Neural cell (in vitro differentiated cells): ENCODE measurements around the gene RBMS3. TPM values are rescaled to one million over a fixed set of nuclear protein-coding genes. Genes with fewer than 3 reads are reported as not detected.

ENCODE experiments used
- H2AFZ ChIP-seq: fragments of 200-600, 300-800 bp; sonication (generic), shearing (Covaris generic); 2 replicates; pipeline ENCODE4 v1.6.0; 2014; ENCODE audit warnings: low read depth, mild to moderate bottlenecking, antibody characterized with exemption, low read length, moderate library complexity
- H3F3A ChIP-seq: fragments of 200-600 bp; shearing (Covaris generic); 2 replicates; pipeline ENCODE4 v1.6.1; 2016; ENCODE audit warnings: mild to moderate bottlenecking, moderate library complexity, mixed read lengths, antibody characterized with exemption, low read length; ENCODE audit not compliant: insufficient read depth, poor library complexity, severe bottlenecking
- H3K27ac ChIP-seq: fragments of 200-600, 300-800 bp; sonication (generic), shearing (Covaris generic); 2 replicates; pipeline ENCODE4 v1.5.1; 2014; ENCODE audit warnings: mild to moderate bottlenecking, low read length, moderate library complexity
- H3K27me3 ChIP-seq: fragments of 300-800, 200-600 bp; sonication (generic), shearing (Covaris generic); 2 replicates; pipeline ENCODE4 v1.6.0; 2014; ENCODE audit warnings: mild to moderate bottlenecking, low read depth, low read length, moderate library complexity; ENCODE audit not compliant: insufficient read depth
- H3K36me3 ChIP-seq: fragments of 300-800, 200-600 bp; sonication (generic), shearing (Covaris generic); 2 replicates; pipeline ENCODE4 v1.5.1; 2014; ENCODE audit warnings: mild to moderate bottlenecking, antibody characterized with exemption, low read length, moderate library complexity; ENCODE audit not compliant: insufficient read depth
- H3K4me2 ChIP-seq: fragments of 300-800, 200-600 bp; sonication (generic), shearing (Covaris generic); 2 replicates; pipeline ENCODE4 v1.6.0; 2014; ENCODE audit warnings: mild to moderate bottlenecking, low read length
- H3K4me3 ChIP-seq: fragments of 300-800, 200-600 bp; sonication (generic), shearing (Covaris generic); 2 replicates; pipeline ENCODE4 v1.5.1; 2014; ENCODE audit warnings: mild to moderate bottlenecking, low read length, moderate library complexity
- H3K79me2 ChIP-seq: fragments of 200-600 bp; shearing (Covaris generic); replicated peaks from 2 replicates; pipeline ENCODE4 v1.6.0; 2014; ENCODE audit warnings: mild to moderate bottlenecking, low read length, moderate library complexity; ENCODE audit not compliant: insufficient read depth
- H3K9ac ChIP-seq: fragments of 300-800, 200-600 bp; sonication (generic), shearing (Covaris generic); 2 replicates; pipeline ENCODE4 v1.6.1; 2016; ENCODE audit warnings: mild to moderate bottlenecking, low read length, mixed read lengths
- H3K9me2 ChIP-seq: fragments of 200-600 bp; shearing (Covaris generic); 2 replicates; pipeline ENCODE4 v1.6.1; 2016; ENCODE audit warnings: mild to moderate bottlenecking, low read length, mixed read lengths; ENCODE audit not compliant: insufficient read depth
- H3K9me3 ChIP-seq: fragments of 200-600, 300-800 bp; sonication (generic), shearing (Covaris generic); 2 replicates; pipeline ENCODE4 v1.6.1; 2016; ENCODE audit warnings: mild to moderate bottlenecking, mixed run types, low read length, moderate library complexity, mixed read lengths
- H4K20me1 ChIP-seq: fragments of 200-600 bp; shearing (Covaris generic); 2 replicates; pipeline ENCODE4 v1.6.1; 2016; ENCODE audit warnings: mild to moderate bottlenecking, mixed run types; ENCODE audit not compliant: insufficient read depth
- EP300 ChIP-seq: fragments of 450-650 bp; conservative IDR thresholded peaks from 2 replicates; pipeline ENCODE4 v1.6.1; 2014; ENCODE audit warnings: antibody characterized with exemption, mild to moderate bottlenecking, moderate library complexity; ENCODE audit not compliant: poor library complexity, severe bottlenecking
- EZH2 ChIP-seq: fragments of 200-600, 300-800 bp; shearing (Covaris generic), sonication (generic); IDR thresholded peaks from 2 replicates; pipeline ENCODE4 v1.6.1; 2014; ENCODE audit warnings: antibody characterized with exemption, low read length, borderline replicate concordance, mild to moderate bottlenecking; ENCODE audit not compliant: insufficient read depth, poor library complexity, severe bottlenecking
- MXI1 ChIP-seq: fragments of 450-650 bp; conservative IDR thresholded peaks from 2 replicates; pipeline ENCODE4 v1.6.1; 2014; ENCODE audit warnings: antibody characterized with exemption, mild to moderate bottlenecking; ENCODE audit not compliant: poor library complexity, severe bottlenecking
- POLR2AphosphoS5 ChIP-seq: IDR thresholded peaks from 2 replicates; pipeline ENCODE4 v1.6.1; 2012
- RAD21 ChIP-seq: fragments of 450-650 bp; conservative IDR thresholded peaks from 2 replicates; pipeline ENCODE4 v1.6.1; 2014; ENCODE audit warnings: antibody characterized with exemption, mild to moderate bottlenecking, moderate library complexity
- SMC3 ChIP-seq: fragments of 450-650 bp; conservative IDR thresholded peaks from 2 replicates; pipeline ENCODE4 v1.6.1; 2014; ENCODE audit warnings: antibody characterized with exemption, mild to moderate bottlenecking, moderate library complexity; ENCODE audit not compliant: poor library complexity
- TAF1 ChIP-seq: IDR thresholded peaks from 2 replicates; pipeline ENCODE4 v1.6.1; 2012; ENCODE audit warnings: low read depth
- polyA plus RNA-seq: library from polyadenylated mRNA; depleted of rRNA; stranded (reverse); fragments of >200 nt; gene quantifications from 2 replicates; pipeline ENCODE4 v1.2.3, GENCODE V29; 2014
- TF ChIP-seq, protein P1 (sequence below): fragments of 450-650 bp; IDR thresholded peaks from 2 replicates; pipeline ENCODE4 v1.5.1; 2014; ENCODE audit warnings: antibody characterized with exemption, mild to moderate bottlenecking, moderate library complexity; ENCODE audit not compliant: poor library complexity, severe bottlenecking
- TF ChIP-seq, protein P2 (sequence below): IDR thresholded peaks from 2 replicates; pipeline ENCODE4 v1.6.1; 2012; ENCODE audit warnings: borderline replicate concordance

Gene RBMS3
- polyA plus RNA-seq, 1 donor from 2014 or later: 0.53 TPM

DNA sequence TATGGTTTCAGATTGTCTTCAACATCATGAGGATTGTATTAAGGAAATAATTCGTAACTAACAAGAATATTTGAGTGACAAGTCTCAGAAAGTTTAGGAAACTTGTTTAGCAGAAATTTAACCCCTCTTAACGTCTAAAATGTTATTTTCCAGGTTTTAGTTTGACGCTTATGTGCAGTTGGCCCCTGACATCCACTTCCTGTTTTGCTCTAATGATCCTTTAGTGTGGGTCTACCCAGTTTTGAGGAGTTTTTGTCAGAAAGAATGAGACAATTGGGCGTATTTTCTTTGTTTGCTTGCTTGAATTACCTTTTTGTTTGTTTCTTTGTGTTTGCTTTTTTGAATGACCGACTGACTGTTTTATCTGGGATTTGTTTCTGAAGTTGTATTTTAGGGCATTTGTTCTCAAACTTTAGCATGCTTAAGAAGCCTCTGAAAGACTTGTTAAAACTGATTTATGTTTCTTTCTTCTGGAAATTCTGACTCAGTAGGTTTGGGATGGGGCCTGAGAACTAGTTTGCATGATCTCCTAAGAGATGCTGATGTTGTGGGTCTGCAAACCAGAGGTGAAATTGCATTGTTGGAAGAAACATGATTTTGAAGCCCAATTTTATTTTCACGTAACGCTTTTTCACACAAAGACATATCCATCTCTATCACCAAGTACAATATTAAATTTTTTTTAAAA lies 20.6 kb downstream of the RBMS3 start:
- no peaks in the 10 kb centered on the region for H4K20me1 ChIP-seq
- H3K27ac ChIP-seq: no peak overlapping the region
- no peak overlapping the region for H2AFZ ChIP-seq
- H3K9me2 ChIP-seq: no peaks in the 10 kb centered on the region
- H3K4me2 ChIP-seq: no peak overlapping the region
- H3K9me3 ChIP-seq: no peaks in the 10 kb centered on the region
- H3K36me3 ChIP-seq: no peaks in the 10 kb centered on the region
- no peaks in the 10 kb centered on the region for H3F3A ChIP-seq
- H3K4me3 ChIP-seq: no peak overlapping the region
- no peak for TF ChIP-seq RAD21
- TF ChIP-seq, protein P1, sequence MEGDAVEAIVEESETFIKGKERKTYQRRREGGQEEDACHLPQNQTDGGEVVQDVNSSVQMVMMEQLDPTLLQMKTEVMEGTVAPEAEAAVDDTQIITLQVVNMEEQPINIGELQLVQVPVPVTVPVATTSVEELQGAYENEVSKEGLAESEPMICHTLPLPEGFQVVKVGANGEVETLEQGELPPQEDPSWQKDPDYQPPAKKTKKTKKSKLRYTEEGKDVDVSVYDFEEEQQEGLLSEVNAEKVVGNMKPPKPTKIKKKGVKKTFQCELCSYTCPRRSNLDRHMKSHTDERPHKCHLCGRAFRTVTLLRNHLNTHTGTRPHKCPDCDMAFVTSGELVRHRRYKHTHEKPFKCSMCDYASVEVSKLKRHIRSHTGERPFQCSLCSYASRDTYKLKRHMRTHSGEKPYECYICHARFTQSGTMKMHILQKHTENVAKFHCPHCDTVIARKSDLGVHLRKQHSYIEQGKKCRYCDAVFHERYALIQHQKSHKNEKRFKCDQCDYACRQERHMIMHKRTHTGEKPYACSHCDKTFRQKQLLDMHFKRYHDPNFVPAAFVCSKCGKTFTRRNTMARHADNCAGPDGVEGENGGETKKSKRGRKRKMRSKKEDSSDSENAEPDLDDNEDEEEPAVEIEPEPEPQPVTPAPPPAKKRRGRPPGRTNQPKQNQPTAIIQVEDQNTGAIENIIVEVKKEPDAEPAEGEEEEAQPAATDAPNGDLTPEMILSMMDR: no peak
- no peak for TF ChIP-seq EZH2
- no peak for TF ChIP-seq TAF1
- no peak for TF ChIP-seq POLR2AphosphoS5
- TF ChIP-seq MXI1: no peak
- TF ChIP-seq, protein P2, sequence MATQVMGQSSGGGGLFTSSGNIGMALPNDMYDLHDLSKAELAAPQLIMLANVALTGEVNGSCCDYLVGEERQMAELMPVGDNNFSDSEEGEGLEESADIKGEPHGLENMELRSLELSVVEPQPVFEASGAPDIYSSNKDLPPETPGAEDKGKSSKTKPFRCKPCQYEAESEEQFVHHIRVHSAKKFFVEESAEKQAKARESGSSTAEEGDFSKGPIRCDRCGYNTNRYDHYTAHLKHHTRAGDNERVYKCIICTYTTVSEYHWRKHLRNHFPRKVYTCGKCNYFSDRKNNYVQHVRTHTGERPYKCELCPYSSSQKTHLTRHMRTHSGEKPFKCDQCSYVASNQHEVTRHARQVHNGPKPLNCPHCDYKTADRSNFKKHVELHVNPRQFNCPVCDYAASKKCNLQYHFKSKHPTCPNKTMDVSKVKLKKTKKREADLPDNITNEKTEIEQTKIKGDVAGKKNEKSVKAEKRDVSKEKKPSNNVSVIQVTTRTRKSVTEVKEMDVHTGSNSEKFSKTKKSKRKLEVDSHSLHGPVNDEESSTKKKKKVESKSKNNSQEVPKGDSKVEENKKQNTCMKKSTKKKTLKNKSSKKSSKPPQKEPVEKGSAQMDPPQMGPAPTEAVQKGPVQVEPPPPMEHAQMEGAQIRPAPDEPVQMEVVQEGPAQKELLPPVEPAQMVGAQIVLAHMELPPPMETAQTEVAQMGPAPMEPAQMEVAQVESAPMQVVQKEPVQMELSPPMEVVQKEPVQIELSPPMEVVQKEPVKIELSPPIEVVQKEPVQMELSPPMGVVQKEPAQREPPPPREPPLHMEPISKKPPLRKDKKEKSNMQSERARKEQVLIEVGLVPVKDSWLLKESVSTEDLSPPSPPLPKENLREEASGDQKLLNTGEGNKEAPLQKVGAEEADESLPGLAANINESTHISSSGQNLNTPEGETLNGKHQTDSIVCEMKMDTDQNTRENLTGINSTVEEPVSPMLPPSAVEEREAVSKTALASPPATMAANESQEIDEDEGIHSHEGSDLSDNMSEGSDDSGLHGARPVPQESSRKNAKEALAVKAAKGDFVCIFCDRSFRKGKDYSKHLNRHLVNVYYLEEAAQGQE: no peak
- no peak for TF ChIP-seq EP300
- no peak for TF ChIP-seq SMC3
- H3K27me3 ChIP-seq: no peaks in the 10 kb centered on the region
- no peak overlapping the region for H3K9ac ChIP-seq
- H3K79me2 ChIP-seq: no peaks in the 10 kb centered on the region

- Histone ChIP-seq H3K4me2 (no peak overlapping the region), H3K27ac (no peak overlapping the region), H3K4me3 (no peak overlapping the region), H3K36me3 (no peaks in the 10 kb centered on the region), H3K9ac (no peak overlapping the region), H3K79me2 (no peaks in the 10 kb centered on the region), H2AFZ (no peak overlapping the region), H3K27me3 (no peaks in the 10 kb centered on the region), H3K9me3 (no peaks in the 10 kb centered on the region), H3K9me2 (no peaks in the 10 kb centered on the region), H4K20me1 (no peaks in the 10 kb centered on the region), H3F3A (no peaks in the 10 kb centered on the region)
- TF ChIP-seq, protein P2: no peak
- TF ChIP-seq TAF1 (no peak), SMC3 (no peak), POLR2AphosphoS5 (no peak), EP300 (no peak), EZH2 (no peak), RAD21 (no peak), MXI1 (no peak)
- TF ChIP-seq, protein P1: no peak
Measured at GRCh38 chr3:29302619-29303018, 21.7 kb downstream of the RBMS3 start.
